ENCODE measurements around the gene CUTC. TPM values are rescaled to one million over a fixed set of nuclear protein-coding genes. Genes with fewer than 3 reads are reported as not detected.

CUTC gene
- total RNA-seq, 2 donors from 2014 or later: 18.0 to 21.2 TPM

DNA sequence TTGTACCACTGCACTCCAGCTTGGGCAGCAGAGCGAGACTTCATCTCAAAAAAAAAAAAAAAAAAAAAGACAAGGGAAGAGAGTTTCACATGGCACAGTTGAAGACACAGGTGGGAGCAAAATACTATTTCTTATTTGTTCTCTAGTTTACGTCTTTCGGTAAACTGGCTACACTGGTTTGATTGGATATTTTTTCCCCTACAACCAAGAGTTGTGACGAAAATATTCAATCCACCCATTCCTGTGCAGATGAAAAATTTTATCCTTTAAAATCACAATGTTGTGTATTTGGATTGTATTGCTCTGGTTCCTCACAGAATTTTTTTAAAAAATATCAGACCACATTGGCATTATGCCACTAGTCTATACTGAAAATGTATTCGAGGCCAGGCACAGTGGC is 35.9 kb downstream of the CUTC start:
- H3K4me1 ChIP-seq (ENCODE audit: control insufficient read depth, insufficient read depth, low read length): peaks cover 5% of the 10 kb centered on the region
- no peak overlapping the region for H3K27ac Mint-ChIP-seq
- H3K36me3 Mint-ChIP-seq (ENCODE audit: low read depth): peaks cover 2% of the 10 kb centered on the region
- H3K36me3 ChIP-seq (ENCODE audit: control insufficient read depth, insufficient read depth, low read length): no peaks in the 10 kb centered on the region
- 73 to 100% methylated on average over 1 to 4 of the region's 5 CpGs for WGBS, 2 experiments (ENCODE audit: insufficient coverage in 1 of 2, insufficient read length in 1 of 2)
- peaks cover 9% of the 10 kb centered on the region for H3K9me3 ChIP-seq (ENCODE audit: control insufficient read depth, low read length)
- DNase-seq: no peak
- no peak overlapping the region for H3K27ac ChIP-seq (ENCODE audit: low read depth, low read length)
- no peaks in the 10 kb centered on the region for H3K27me3 ChIP-seq (ENCODE audit: control insufficient read depth, insufficient read depth, low read length, poor library complexity, severe bottlenecking)
- H3K4me3 Mint-ChIP-seq: no peak overlapping the region
- H3K4me1 Mint-ChIP-seq: peaks cover 5% of the 10 kb centered on the region
- no peaks in the 10 kb centered on the region for H3K27me3 Mint-ChIP-seq (ENCODE audit: insufficient read depth)
- no peak overlapping the region for H3K4me3 ChIP-seq (ENCODE audit: low read length)
- H3K9ac ChIP-seq (ENCODE audit: extremely low read depth, low read length, poor library complexity, severe bottlenecking): no peak overlapping the region
- TF ChIP-seq CTCF (conservative IDR thresholded peaks at IDR 0.05): no peak
- H3K9me3 Mint-ChIP-seq: no peaks in the 10 kb centered on the region

DNA sequence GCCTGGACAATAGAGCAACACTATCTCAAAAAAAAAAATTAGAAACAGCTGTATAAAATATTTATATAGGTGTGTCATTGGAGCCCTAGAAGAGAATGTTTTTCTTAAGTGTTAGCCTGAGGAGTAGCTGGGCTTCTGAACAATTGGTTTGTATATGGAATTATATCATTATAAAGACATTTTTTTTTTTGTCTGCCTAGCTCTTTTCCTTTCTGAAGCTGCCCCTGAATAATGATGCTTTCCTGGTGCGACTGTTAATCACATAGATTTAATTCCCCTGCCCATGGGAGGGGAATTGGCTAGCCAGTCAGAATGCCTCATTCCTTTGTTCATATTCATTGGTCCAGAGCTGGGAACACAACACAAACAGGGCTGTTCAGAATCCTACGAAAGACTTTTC is 36.5 kb downstream of the CUTC start:
- Histone ChIP-seq H3K4me1 (ENCODE audit: control insufficient read depth, insufficient read depth, low read length) (peaks cover 5% of the 10 kb centered on the region), H3K4me3 (ENCODE audit: low read length) (no peak overlapping the region), H3K27ac (ENCODE audit: low read depth, low read length) (no peak overlapping the region), H3K9me3 (ENCODE audit: control insufficient read depth, low read length) (peaks cover 4% of the 10 kb centered on the region), H3K9ac (ENCODE audit: extremely low read depth, low read length, poor library complexity, severe bottlenecking) (no peak overlapping the region), H3K27me3 (ENCODE audit: control insufficient read depth, insufficient read depth, low read length, poor library complexity, severe bottlenecking) (no peaks in the 10 kb centered on the region), H3K36me3 (ENCODE audit: control insufficient read depth, insufficient read depth, low read length) (no peaks in the 10 kb centered on the region)
- H3K27me3 Mint-ChIP-seq (ENCODE audit: insufficient read depth): no peaks in the 10 kb centered on the region
- no peaks in the 10 kb centered on the region for H3K9me3 Mint-ChIP-seq
- H3K4me1 Mint-ChIP-seq: peaks cover 5% of the 10 kb centered on the region
- TF ChIP-seq CTCF (conservative IDR thresholded peaks at IDR 0.05): no peak
- H3K27ac Mint-ChIP-seq: no peak overlapping the region
- no peaks in the 10 kb centered on the region for H3K36me3 Mint-ChIP-seq (ENCODE audit: low read depth)
- 96 to 100% methylated on average over 1 to 2 of the region's 2 CpGs for WGBS, 2 experiments (ENCODE audit: insufficient coverage in 1 of 2, insufficient read length in 1 of 2)
- no peak overlapping the region for H3K4me3 Mint-ChIP-seq
- DNase-seq: no peak

DNA sequence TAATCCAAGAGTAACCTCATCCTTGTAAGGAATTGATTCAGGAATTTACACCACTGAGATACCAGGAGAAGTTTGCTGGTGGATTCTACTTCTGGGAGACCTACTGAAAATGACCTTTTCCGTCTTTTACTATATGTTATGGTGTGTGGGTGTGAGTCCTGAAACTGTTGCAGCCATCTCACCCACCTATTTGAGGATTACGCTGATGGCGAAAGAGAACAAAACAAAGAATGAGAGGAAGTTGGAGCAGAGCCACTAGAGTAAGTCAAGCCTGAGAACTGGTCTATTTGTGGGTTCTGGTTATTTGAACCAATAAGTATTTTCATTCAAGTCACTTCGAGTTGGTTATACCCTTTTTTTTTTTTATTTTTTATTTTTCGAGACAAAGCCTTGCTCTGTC is 37.7 kb downstream of the CUTC start:
- Mint-ChIP-seq H3K9me3 (no peaks in the 10 kb centered on the region), H3K4me1 (peaks cover 5% of the 10 kb centered on the region), H3K36me3 (ENCODE audit: low read depth) (no peaks in the 10 kb centered on the region), H3K4me3 (no peak overlapping the region), H3K27me3 (ENCODE audit: insufficient read depth) (no peaks in the 10 kb centered on the region), H3K27ac (no peak overlapping the region)
- Histone ChIP-seq H3K27ac (ENCODE audit: low read depth, low read length) (no peak overlapping the region), H3K4me1 (ENCODE audit: control insufficient read depth, insufficient read depth, low read length) (peaks cover 5% of the 10 kb centered on the region), H3K9ac (ENCODE audit: extremely low read depth, low read length, poor library complexity, severe bottlenecking) (no peak overlapping the region), H3K4me3 (ENCODE audit: low read length) (no peak overlapping the region), H3K27me3 (ENCODE audit: control insufficient read depth, insufficient read depth, low read length, poor library complexity, severe bottlenecking) (no peaks in the 10 kb centered on the region), H3K9me3 (ENCODE audit: control insufficient read depth, low read length) (no peaks in the 10 kb centered on the region), H3K36me3 (ENCODE audit: control insufficient read depth, insufficient read depth, low read length) (no peaks in the 10 kb centered on the region)
- no peak for DNase-seq
- WGBS, 2 experiments (ENCODE audit: insufficient coverage in 1 of 2, insufficient read length in 1 of 2): 89 to 95% methylated on average over 2 to 5 of the region's 5 CpGs
- no peak for TF ChIP-seq CTCF (conservative IDR thresholded peaks at IDR 0.05)
